Stimulated activated CD8-positive, alpha-beta memory T cell treated with anti-CD3 and anti-CD28 coated beads, Interleukin-4, amount 100 ng/mL, for 24 hours (primary cell): ENCODE data around the gene PRICKLE2.

Experiments used
- DNase-seq: peaks from one replicate; pipeline ENCODE4 v3.0.0-alpha.2; 2020; ENCODE audit warnings: low read depth

Gene PRICKLE2, protein sequence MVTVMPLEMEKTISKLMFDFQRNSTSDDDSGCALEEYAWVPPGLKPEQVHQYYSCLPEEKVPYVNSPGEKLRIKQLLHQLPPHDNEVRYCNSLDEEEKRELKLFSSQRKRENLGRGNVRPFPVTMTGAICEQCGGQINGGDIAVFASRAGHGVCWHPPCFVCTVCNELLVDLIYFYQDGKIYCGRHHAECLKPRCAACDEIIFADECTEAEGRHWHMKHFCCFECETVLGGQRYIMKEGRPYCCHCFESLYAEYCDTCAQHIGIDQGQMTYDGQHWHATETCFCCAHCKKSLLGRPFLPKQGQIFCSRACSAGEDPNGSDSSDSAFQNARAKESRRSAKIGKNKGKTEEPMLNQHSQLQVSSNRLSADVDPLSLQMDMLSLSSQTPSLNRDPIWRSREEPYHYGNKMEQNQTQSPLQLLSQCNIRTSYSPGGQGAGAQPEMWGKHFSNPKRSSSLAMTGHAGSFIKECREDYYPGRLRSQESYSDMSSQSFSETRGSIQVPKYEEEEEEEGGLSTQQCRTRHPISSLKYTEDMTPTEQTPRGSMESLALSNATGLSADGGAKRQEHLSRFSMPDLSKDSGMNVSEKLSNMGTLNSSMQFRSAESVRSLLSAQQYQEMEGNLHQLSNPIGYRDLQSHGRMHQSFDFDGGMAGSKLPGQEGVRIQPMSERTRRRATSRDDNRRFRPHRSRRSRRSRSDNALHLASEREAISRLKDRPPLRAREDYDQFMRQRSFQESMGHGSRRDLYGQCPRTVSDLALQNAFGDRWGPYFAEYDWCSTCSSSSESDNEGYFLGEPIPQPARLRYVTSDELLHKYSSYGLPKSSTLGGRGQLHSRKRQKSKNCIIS

DNA sequence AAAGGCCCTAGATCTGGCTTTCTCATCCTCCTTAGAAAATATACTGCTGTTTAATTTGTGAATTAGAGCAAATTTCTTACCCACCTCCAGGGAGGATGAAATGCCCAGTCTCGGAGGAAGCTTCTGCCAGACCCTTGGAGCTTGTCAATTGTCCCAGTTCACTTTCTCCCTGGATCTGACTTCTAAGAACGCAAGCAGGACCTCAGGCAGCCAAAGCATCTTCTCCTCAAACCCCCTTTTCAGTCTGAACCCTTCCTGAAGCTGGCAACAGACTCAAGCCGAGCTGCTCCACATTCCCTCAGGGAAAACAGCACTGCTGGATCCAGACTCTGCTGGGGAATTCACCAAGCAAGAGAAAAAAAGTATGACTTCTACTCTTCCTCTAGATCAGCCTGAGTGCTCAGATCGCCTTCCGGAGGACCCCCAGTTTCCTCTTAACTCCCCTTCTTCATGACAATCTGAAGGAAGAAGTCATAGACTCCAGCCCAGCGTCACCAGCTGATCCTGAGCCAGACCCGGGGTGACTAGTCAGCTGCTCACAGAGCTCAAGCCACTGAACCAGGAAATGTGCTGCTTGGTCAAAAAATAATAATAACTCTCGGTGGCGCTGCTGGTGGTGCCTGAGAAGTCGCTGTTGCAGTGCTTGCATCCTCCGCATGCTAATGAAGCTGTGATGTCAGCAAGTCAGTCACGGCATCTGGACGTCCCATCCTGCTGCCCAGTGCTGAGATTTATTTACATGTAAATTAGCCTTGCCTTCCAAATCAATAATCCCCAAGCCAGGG, at the start of gene PRICKLE2:
TSS of gene PRICKLE2 (minus strand) at position 641 of the 785 bp plus-strand sequence. CDS start 26,539 bp downstream, outside the sequence.
- DNase-seq: no peak

DNA sequence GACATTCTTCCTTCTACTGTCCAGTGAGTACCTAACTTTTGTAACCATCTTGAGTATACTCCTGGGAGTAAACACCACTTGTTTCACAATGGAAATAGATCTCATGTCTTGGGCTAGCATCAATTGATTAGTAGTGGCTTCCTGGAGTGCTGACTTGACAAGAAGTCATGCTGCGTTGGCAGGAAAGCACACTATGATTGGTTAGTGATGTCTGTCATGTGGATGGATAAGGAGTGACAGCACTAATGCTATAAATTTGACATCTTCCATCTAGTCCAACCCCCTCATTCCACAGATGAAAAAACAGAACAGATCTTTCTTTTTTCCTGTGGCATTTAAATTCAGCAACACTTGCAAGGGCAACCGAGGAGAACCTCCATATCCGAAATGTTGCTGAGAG, 47.6 kb upstream of the PRICKLE2 start:
- no peak for DNase-seq

DNA sequence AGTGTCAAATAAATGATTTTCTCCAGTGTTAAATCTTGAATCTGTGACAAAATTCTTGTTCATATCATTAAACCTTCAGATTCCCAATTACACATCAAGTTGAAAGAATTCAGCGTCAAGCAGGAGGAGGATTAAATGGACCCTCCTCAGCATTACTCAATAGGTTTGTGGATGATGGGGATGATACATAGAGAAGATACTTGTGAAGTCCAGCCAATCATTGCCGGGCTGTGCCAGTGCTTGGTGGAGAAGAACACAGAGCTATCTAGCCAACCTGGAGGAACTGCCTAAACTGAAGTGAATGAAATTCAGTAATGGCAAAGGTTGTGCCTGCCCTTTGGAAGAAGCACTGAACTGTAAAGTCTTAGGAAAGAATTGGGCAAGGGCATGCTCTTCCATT, 47.0 kb upstream of the PRICKLE2 start:
- no peak for DNase-seq

DNA sequence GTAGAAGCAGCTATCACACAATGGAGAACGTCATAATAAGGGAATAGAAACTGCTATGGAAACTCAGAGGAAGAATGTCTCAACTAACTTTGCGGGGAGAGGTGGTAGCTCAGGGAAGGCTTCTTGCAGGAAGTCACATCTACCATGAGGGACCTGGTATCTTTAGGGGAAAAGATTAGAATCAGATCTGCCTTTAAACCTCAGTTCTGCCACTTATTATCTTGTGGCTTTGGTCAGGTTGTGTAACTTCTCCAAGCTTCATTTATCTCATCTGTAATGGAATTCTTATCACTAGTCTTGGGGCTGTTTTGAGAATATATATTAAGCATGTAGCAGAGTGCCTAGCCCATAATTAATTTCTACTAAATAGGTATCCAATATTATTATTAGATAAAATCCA, 46.4 kb upstream of the PRICKLE2 start:
- DNase-seq: no peak

DNA sequence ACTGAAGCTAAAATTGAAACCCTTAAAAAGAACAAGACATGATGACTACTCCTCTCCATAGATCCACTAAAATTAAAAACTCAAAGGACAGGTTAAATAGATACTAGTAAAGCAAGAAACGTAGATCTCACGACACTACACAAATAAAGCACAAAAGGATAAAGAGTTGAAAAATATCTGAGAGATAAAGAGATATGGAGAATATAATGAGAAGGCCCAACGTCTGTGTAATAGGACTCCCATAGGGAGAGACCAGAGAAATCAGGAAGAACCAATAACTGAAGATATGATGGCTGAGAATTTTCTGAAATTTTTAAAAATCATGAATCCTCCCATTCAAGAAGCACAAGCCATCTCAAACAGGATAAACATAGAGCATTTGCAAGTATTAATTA, 45.6 kb upstream of the PRICKLE2 start:
- no peak for DNase-seq

DNA sequence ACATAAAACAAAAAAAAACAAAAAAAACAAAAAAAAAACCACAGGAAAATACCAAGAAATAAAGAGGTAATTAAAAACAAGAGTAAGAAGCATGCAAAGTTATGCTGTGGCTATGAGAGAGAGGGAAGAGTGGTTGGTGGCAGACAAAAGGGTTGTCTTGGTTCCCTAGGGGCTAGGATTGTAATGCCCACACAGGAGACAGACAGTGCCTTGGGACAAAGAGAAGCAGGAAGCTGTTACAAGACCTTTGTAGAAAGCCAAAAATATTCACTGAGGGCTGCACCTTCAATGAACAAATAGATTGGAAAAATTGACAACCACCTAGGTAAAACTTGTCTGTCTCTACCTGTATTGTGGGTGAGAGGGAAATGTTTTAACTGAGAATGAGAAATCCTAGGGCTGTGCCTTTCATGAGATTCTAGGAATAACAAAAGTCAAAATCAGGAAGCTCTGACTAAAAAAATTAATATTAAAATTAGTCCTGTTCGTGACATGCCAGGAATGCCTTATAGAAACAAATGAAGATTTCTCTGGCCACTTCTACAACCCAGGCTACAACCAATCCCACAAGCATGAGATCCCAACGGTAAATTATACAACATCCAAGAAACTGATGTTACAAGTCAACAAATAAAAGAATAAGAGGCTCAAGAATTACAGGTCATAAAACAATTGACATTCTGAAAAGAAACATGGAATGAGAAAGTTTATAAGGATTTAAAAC, 45.0 kb upstream of the PRICKLE2 start:
- no peak for DNase-seq

DNA sequence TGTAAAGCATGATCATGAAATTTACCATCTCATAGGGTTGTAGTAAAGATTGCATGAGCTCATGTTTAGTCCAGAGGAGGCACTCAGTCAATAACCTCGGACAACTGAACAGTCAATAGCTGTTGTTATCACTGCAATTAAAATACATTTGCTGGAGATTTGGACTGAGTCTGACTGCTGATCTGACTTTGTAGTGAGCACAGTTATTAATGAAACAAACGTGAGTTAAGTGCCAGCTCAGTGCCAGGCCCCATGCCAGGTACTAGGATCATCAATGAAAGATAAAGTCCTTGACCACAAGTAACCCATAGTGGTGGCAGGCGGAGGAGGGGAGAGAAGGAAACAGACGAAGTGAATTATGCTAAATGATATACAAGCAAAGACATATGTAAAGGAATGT, 43.7 kb upstream of the PRICKLE2 start:
- no peak for DNase-seq

DNA sequence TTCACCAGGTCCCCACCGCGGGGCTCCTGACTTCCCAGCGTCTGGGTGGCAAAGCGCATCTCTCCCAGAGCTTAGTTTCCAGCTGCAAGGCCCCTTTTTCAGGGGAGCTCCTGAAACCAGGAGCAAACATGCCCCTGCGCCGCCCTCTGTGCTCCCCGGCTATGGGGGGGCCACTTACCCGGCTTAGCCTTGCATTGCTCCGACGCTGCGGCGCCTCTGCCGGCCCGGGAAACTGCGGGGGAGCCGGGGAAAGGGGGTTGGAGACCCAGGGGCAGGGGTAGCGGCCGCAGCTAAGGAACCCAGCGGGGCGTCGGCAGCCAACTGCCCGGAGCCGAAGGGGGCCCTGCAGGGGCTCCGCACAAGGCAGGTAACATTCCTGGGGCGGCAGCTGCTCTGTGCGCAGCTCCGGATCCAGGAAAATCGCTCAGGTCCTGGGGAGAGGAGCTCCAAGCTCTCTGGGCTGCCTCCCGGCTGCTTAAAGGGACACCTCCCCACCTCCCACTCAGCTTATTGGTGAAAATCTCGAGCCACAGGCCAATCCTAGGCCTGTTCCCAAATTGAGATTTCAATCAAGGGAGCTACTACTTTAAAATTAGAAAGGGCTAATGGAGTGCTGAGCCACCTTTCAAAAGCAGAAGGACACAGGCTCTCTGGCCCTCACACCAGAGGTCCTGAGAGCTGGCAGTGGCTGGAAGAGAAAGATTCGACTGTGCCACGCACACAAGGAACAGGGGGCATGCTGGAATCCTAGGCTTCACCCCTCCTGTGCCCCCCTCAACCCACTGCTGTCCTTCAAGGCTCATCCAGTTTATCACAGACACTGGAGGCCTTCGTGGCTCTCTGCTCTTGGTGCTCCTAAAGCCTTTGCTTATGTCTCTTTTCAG, 42.7 kb upstream of the PRICKLE2 start:
- DNase-seq: no peak

DNA sequence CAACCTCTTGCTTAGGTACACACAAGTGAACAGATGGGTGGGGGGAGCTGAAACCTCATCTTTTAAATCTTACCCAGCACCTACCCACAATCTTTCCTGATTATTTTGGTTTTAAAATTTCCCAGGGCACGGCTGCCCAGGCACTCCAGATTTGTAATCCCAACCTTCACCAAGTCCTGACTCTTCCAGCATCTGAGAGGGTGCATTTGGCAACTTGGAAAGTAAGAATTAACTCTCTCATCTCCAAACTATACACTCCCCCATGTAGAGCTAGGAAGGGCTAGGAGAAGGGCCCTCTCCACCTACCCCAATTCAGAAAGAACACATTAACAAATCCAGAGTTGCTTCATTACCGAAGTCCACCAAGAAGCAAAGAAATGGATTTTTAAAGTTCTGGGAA, 41.7 kb upstream of the PRICKLE2 start:
- no peak for DNase-seq

DNA sequence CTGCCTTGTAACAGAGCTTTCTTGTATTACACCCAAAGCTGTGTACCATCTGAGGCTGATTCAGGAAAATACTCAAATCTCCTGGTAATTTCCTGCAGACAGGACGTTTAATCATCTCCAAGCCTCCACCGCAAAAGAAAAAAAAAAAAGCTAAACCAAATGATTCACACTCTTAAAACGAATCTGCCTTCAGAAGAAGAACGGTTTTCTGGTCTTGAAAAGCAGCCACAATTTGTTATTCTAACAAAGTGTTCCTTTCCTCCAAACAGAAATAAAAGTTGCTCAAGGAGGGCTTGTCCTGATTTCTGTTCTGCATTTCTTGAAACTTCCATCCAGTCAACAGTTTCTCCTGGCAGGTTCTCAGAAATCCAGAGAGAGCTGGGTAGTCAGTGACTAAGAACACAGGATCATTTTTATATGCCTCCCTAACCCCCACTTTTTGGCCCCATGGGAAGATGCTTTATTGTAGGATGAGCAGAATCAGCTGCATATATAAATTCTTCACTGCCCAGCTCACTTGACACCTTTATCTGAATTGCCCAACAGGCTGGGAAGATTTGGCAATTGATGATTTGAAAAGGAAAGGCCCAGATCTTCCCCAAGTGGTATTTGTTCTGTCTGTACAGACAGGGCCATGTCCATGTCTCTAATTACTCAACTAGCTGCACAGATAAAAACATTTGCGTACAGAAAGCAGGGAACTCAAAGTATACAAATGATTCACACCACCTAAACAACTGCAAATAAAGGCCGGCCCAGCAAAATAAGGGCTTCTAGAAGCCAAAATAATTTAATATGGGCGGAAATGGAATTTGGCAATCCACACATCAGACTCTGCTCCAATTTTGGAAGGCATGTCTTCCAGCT, 41.0 kb upstream of the PRICKLE2 start:
- DNase-seq: no peak

DNA sequence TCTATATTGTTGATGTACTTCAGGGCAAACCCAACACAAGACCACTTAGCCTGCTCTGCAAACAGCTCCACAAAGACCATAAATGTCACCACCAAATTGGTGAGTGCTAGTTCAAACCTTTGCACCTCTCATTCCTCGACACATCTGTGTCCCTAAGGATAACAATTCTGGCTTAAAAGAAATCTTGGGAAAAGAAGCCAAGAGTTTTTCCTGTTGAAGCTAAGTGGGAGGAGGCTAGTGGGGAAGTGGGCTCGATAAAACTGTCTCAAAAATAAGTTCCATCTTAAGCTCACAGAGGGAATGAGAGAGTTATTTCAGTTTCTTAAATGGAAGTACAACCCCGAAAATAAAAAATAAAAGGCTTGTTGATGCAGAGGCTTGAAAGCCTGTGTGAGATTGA, 40.4 kb upstream of the PRICKLE2 start:
- no peak for DNase-seq

DNA sequence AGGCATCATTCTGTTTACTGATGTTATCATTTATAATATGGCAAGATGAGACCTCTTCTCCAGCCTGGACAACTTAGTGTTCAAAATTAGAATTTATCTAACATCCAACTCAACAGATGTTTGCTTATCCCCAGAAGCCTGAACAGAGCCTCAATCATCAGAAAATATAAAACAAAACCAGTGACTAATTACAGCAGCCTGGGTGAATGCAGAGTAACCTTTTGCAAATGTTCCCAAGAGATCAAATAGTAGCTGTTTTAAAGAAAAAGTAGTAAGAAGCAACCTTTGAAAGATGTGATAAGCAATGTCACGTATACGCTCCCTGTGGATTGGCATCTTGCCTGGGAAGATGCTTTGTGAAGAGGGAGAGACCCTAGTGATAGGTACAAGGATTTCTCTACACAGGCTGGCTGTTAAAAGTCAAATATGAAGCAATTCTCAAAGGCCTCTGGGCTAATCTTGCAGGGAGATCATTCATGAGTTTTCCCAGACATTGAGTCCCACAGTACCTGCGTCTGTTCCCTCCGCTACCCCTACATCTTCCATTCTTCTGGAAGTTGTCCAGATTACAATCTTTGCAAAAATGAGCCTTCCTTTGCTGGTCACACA, 39.3 kb upstream of the PRICKLE2 start:
- DNase-seq: no peak

DNA sequence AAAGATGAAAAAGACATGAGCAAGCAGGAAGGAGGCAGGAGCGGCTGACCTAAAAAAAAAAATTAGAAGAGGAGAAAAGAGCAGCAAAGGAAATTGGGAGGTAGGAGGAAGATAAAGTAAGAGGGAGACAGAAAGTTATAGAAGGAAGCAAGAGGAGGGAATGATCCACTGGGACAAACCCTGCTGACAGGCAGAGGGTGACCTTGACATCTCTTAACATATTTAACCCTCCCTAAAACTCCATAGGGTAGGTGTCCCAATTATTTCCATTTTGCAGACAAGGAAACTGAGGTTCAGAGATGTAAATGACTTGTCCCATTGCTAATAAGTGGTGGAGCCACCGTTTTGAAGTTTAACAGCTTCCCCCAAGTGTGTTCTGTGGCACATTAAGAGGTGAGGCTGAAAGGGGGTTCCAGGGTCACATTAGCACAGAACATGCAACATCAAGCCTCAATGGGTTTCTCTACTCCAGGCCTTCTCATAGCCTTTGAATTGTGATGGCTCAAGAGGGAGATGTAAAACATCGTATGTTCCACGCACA, 37.4 kb upstream of the PRICKLE2 start:
- DNase-seq: no peak

DNA sequence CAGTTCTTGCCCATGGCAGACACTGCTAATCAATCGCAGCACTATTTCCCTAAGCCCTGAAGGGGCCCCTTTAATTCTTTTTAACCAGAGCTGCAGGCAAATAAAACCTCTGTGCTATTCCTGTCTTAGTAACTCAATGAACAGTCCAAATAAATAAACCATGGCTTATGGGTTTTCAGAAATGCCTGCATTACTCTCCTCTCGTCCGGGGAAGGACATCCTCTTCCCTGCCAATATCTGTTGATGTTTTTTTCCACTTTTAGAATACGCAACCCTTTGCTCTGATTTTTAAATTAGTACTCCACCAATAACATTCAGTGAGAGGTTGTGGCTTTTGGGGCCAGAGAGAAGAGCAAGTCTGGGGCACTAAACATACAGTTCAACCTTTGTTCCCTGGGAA, 35.2 kb upstream of the PRICKLE2 start:
- DNase-seq: no peak

DNA sequence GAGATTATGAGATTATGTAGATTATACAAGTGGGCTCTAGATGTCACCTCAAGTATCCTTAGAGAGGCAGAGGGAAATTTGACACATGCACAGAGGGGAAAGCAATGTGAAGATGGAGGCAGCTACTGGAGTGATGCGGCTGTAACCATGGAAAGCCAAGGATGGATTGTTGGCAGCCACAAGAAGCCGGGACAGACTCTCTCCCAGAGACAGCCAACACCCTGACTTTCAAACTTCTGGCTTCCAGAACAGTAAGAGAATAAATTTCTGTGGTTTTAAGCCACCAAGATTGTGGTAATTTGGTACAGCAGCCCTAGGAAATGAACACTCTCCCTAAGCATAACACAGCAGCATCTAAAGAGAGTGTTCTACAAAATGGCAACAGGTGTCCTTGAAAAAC, 34.4 kb upstream of the PRICKLE2 start:
- no peak for DNase-seq

DNA sequence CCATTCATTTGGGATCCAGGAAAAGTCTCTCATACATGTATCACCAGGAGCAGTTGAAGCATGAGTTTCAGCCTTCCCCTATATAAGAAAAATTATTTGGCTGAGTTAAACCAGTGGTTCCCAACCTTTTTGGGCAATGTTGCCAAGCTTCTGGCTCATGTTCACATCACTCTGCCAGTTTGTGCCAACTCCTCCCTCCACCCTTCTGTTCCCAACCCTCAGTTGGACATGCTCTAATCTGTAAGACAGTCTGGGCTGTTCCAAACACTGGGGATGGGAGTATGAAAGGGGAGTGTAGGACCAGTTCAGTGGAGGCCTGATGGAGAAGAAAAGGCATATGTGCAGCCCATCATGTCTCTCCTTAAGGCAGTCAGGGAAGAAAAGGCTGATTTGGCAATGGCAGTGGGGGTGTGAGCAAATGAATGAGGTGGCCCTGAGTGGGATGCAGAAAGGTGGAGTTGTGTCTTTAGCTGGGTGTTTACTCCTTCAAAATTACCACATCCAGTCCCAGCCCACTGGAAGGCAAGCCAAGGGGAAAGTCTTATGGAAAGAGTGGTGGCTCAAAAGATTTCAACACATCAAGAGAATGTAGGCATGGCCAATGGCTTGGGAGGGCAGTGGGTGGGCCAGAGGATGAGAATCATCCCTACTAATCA, 32.0 kb upstream of the PRICKLE2 start:
- DNase-seq: no peak

DNA sequence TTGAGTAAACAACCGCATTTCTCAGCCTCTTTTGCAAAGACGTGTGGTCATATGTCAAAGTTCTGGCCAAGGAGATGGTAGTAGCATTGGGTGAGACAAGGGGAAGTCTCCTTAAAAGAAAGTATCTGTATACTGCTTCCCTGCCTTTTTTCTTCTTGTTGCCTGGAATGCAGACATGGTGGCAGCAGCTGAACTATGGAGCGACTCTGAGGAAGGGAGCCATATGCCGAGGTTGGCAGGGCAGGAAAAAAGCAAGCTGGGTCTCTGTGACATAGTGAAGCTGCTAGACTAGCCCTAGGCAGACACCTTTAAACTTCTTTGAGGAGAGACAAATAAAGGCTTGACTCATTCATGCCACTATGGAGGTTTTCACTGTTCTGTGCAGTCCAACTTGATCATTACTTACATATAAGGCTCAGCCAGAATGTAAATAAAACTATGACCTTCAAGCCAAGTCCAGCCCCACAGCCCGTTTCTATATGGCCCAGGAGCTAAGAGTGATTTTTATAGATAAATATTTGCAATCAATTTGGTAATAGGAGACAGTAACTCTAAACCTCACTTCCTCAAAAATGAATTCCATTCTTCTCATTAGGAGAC, 30.6 kb upstream of the PRICKLE2 start:
- no peak for DNase-seq

DNA sequence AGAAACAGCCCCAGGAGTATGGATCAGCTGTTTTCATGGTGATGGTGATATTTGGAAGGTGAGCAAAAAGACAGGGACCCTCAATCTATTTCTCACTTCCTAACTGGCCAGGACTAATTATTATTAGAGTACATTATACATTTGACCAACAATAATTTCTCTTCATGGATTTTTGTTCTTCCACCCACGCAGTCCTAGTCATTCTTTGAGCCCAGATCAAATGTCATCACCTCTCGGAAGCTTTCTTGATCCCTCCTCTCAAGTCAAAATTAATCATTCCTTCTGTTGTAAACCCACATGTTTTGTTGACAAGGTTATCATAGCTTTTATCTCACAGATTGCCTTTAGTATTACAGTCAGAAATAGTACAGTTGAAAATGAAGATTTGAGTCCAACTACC, 29.2 kb upstream of the PRICKLE2 start:
- DNase-seq: no peak
